HepG2 (cell line): ENCODE measurements around the gene HHATL.

Source experiments
- CREM ChIP-seq, 2 experiments: sonication (generic) in 1 of 2; formaldehyde crosslinking in 1 of 2; IDR thresholded peaks; 2 replicates each; pipeline versions ENCODE4 v1.4.0 to v1.6.1; 2016 to 2020; ENCODE audit warnings: antibody characterized with exemption in 1 of 2, mild to moderate bottlenecking in 1 of 2, missing genetic modification reagents in 1 of 2
- CTCF ChIP-seq: sonication (generic); formaldehyde crosslinking; IDR thresholded peaks from 2 replicates; pipeline ENCODE4 v1.5.0; 2020; ENCODE audit warnings: mild to moderate bottlenecking, missing genetic modification reagents, moderate library complexity
- E2F1 ChIP-seq: sonication (generic); formaldehyde crosslinking; IDR thresholded peaks from 2 replicates; pipeline ENCODE4 v1.5.0; 2020; ENCODE audit warnings: missing genetic modification reagents
- NKX3-1 ChIP-seq: sonication (generic); formaldehyde crosslinking; IDR thresholded peaks from 2 replicates; pipeline ENCODE4 v1.5.0; 2020; ENCODE audit warnings: missing genetic modification reagents
- POLR2A ChIP-seq, 2 experiments: IDR thresholded peaks; 2 replicates each; pipeline ENCODE4 v1.6.1; 2011; ENCODE audit warnings: low read depth in 2 of 2, low read length in 2 of 2, mild to moderate bottlenecking in 1 of 2, moderate library complexity in 1 of 2; ENCODE audit not compliant: insufficient read depth in 1 of 2
- RFX5 ChIP-seq: IDR thresholded peaks from 2 replicates; pipeline ENCODE4 v1.6.1; 2011; ENCODE audit warnings: low read depth, low read length, improper control_type of control experiment
- RNF219 ChIP-seq: sonication (generic); formaldehyde crosslinking; IDR thresholded peaks from 2 replicates; pipeline ENCODE4 v1.5.0; 2020; ENCODE audit warnings: mild to moderate bottlenecking, missing genetic modification reagents
- ZNF318 ChIP-seq: sonication (generic); formaldehyde crosslinking; IDR thresholded peaks from 2 replicates; pipeline ENCODE4 v1.4.0; 2020; ENCODE audit warnings: mild to moderate bottlenecking, missing genetic modification reagents

GRCh38 chr3:42710323-42711021, 7.9 kb upstream of the HHATL start:
- TF ChIP-seq RNF219 (CRISPR knock-in tag): no peak
- no peak for TF ChIP-seq E2F1 (CRISPR knock-in tag)
- no peak for TF ChIP-seq CREM (IDR thresholded peaks at IDR 0.05)
- no peak for TF ChIP-seq CREM (CRISPR knock-in tag; IDR thresholded peaks at IDR 0.05)
- no peak for TF ChIP-seq NKX3-1 (CRISPR knock-in tag)
- TF ChIP-seq POLR2A (IDR thresholded peaks at IDR 0.05; ENCODE audit: insufficient read depth in 1 of 2, low read depth in 2 of 2, low read length in 2 of 2): no peak
- TF ChIP-seq CTCF (CRISPR knock-in tag): no peak
- no peak for TF ChIP-seq RFX5
- no peak for TF ChIP-seq ZNF318 (CRISPR knock-in tag)
